Parathyroid adenoma (tissue), 2 donors: ENCODE measurements around the gene ADGRD1.

Experiments
- H2AFZ ChIP-seq: fragments of 300-600 bp; sonication (generic); one replicate; pipeline ENCODE4 v1.7.0; 2017; ENCODE audit warnings: antibody characterized with exemption, mild to moderate bottlenecking
- H3K27ac ChIP-seq: fragments of 300-600 bp; sonication (generic); one replicate; pipeline ENCODE4 v1.7.0; 2017
- H3K27me3 ChIP-seq: fragments of 300-600 bp; sonication (generic); one replicate; pipeline ENCODE4 v1.7.0; 2017; ENCODE audit warnings: low read length; ENCODE audit not compliant: control insufficient read depth, insufficient read depth
- H3K36me3 ChIP-seq: fragments of 300-600 bp; sonication (generic); one replicate; pipeline ENCODE4 v1.7.0; 2017; ENCODE audit warnings: low read length; ENCODE audit not compliant: control insufficient read depth, insufficient read depth
- H3K4me1 ChIP-seq: fragments of 300-600 bp; sonication (generic); one replicate; pipeline ENCODE4 v1.7.0; 2017; ENCODE audit warnings: control low read depth
- H3K4me2 ChIP-seq: fragments of 300-600 bp; sonication (generic); one replicate; pipeline ENCODE4 v1.7.0; 2017; ENCODE audit warnings: low read length
- H3K4me3 ChIP-seq: fragments of 300-600 bp; sonication (generic); one replicate; pipeline ENCODE4 v1.7.0; 2017; ENCODE audit warnings: low read depth, low read length
- H3K79me2 ChIP-seq: fragments of 300-600 bp; sonication (generic); one replicate; pipeline ENCODE4 v1.7.0; 2017; ENCODE audit warnings: control low read depth
- H3K9ac ChIP-seq: fragments of 300-600 bp; sonication (generic); one replicate; pipeline ENCODE4 v1.7.0; 2017; ENCODE audit warnings: mild to moderate bottlenecking
- H3K9me3 ChIP-seq: fragments of 300-600 bp; sonication (generic); one replicate; pipeline ENCODE4 v1.7.0; 2017; ENCODE audit warnings: low read length; ENCODE audit not compliant: control insufficient read depth
- CTCF ChIP-seq: fragments of 300-600 bp; sonication (generic); IDR thresholded peaks from one replicate; pipeline ENCODE4 v1.7.0; 2017; ENCODE audit warnings: antibody characterized with exemption, mild to moderate bottlenecking
- donor health status: primary hyperparathyroidism.

Gene ADGRD1

GRCh38 chr12:131015581-131016337 lies 62.1 kb downstream of the ADGRD1 start:
- Histone ChIP-seq H2AFZ (no peak overlapping the region), H3K27ac (no peak overlapping the region), H3K4me3 (no peak overlapping the region), H3K4me1 (no peaks in the 10 kb centered on the region), H3K79me2 (no peaks in the 10 kb centered on the region), H3K9me3 (no peaks in the 10 kb centered on the region), H3K9ac (no peak overlapping the region), H3K36me3 (no peaks in the 10 kb centered on the region), H3K4me2 (no peak overlapping the region), H3K27me3 (no peaks in the 10 kb centered on the region)
- no peak for TF ChIP-seq CTCF

- H3K4me3 ChIP-seq, result no peak overlapping the region
- no peak for TF ChIP-seq CTCF
These were observed 63.8 kb downstream of the ADGRD1 start for GRCh38 chr12:131017477-131017991.

GRCh38 chr12:131018019-131018620 lies 64.4 kb downstream of the ADGRD1 start:
- Histone ChIP-seq H3K4me2 (no peak overlapping the region), H3K27me3 (no peaks in the 10 kb centered on the region), H3K4me1 (no peaks in the 10 kb centered on the region), H3K9me3 (no peaks in the 10 kb centered on the region), H2AFZ (no peak overlapping the region), H3K79me2 (no peaks in the 10 kb centered on the region), H3K4me3 (no peak overlapping the region), H3K9ac (no peak overlapping the region), H3K36me3 (no peaks in the 10 kb centered on the region), H3K27ac (no peak overlapping the region)
- TF ChIP-seq CTCF, result no peak

More at GRCh38 chr12:131017477-131017991, 63.8 kb downstream of the ADGRD1 start:
- no peak overlapping the region for H3K4me2 ChIP-seq
- no peak overlapping the region for H3K9ac ChIP-seq
- no peaks in the 10 kb centered on the region for H3K36me3 ChIP-seq
- no peaks in the 10 kb centered on the region for H3K27me3 ChIP-seq
- no peak overlapping the region for H3K27ac ChIP-seq
- H3K4me1 ChIP-seq, result no peaks in the 10 kb centered on the region
- no peak overlapping the region for H2AFZ ChIP-seq
- no peaks in the 10 kb centered on the region for H3K79me2 ChIP-seq
- H3K9me3 ChIP-seq, result no peaks in the 10 kb centered on the region

- no peak overlapping the region for H3K4me2 ChIP-seq
- no peaks in the 10 kb centered on the region for H3K27me3 ChIP-seq
- H3K36me3 ChIP-seq, result no peaks in the 10 kb centered on the region
- TF ChIP-seq CTCF, result no peak
- no peaks in the 10 kb centered on the region for H3K9me3 ChIP-seq
- no peak overlapping the region for H3K4me3 ChIP-seq
- H3K4me1 ChIP-seq, result no peaks in the 10 kb centered on the region
- H3K79me2 ChIP-seq, result no peaks in the 10 kb centered on the region
- H3K9ac ChIP-seq, result no peak overlapping the region
- no peak overlapping the region for H2AFZ ChIP-seq
- no peak overlapping the region for H3K27ac ChIP-seq
These were observed 65.2 kb downstream of the ADGRD1 start for GRCh38 chr12:131018808-131019397.
